ENCODE measurements around the gene NUS1. TPM values are rescaled to one million over a fixed set of nuclear protein-coding genes. Genes with fewer than 3 reads are reported as not detected.
A peak's percentile ranks its signal among the peaks of the same experiment; 100 is the strongest.
"Not testable (repeated sequence)": the region's sequence is repeated elsewhere in the genome, so short reads cannot be mapped to it uniquely, and the experiment has no call there.

Gene NUS1
- total and polyA plus RNA-seq, 2 experiments from 2014 or later, result 34.6 to 69.0 TPM

DNA sequence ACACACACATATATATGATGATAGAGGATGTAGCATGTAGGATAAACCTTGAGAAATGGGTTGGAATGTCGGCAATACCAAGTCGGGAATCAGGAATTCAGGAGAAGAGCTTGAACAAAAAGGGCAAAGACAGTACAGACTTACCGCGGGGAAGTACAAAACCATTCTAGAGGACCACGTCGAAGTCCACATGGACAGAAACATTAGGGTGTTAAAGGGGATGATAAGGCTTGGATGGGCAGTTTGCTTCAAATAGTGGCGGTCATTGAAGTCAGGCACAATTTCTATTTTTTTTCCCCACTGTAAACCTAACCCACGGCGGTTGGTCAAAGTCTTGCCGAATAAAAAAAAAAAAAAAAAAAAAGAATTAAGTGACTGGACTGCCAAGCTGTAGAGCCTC is 766 bp upstream of the NUS1 start:
- DNase-seq (ENCODE audit: low spot score) (peak; percentile 4), ATAC-seq (no peak)
- Histone ChIP-seq H3K9me2 (ENCODE audit: insufficient read depth) (no peaks in the 10 kb centered on the region), H3K36me3 (ENCODE audit: insufficient read depth) (no peaks in the 10 kb centered on the region), H3F3A (replicated peaks; ENCODE audit: low read depth) (no peaks in the 10 kb centered on the region), H3K79me2 (replicated peaks; ENCODE audit: insufficient read depth) (peaks cover 42% of the 10 kb centered on the region), H3K4me2 (peak overlapping the region; percentile 86), H3K27me3 (ENCODE audit: insufficient read depth) (no peaks in the 10 kb centered on the region), H4K20me1 (replicated peaks; ENCODE audit: insufficient read depth) (peaks cover 32% of the 10 kb centered on the region), H2AFZ (peak overlapping the region; percentile 90; the same call in 1 of the 2 replicates), H3K4me1 (ENCODE audit: insufficient read depth) (peaks cover 21% of the 10 kb centered on the region), H3K27ac (ENCODE audit: low read depth) (no peak overlapping the region), H3K4me3 (peak overlapping the region; percentile 98)
- Mint-ChIP-seq H3K36me3 (ENCODE audit: low read depth) (peaks cover 20% of the 10 kb centered on the region), H3K9me3 (peaks cover 14% of the 10 kb centered on the region; the same call in 2 of the 3 replicates), H3K4me1 (peaks cover 23% of the 10 kb centered on the region), H3K27me3 (ENCODE audit: insufficient read depth, low read depth, poor library complexity) (no peaks in the 10 kb centered on the region), H3K27ac (peak overlapping the region; percentile 22; the same call in 1 of the 2 replicates), H3K4me3 (peak overlapping the region; percentile 82)
- TF ChIP-seq ZNF462 (CRISPR knock-in tag; IDR thresholded peaks at IDR 0.05) (no peak), CTCF (conservative IDR thresholded peaks at IDR 0.05; ENCODE audit: low read depth in 2 of 2) (no peak), EZH2phosphoT487 (IDR thresholded peaks at IDR 0.05; ENCODE audit: unreplicated experiment) (no peak), POLR2AphosphoS5 (IDR thresholded peaks at IDR 0.05; ENCODE audit: low read depth) (no peak), CREB1 (CRISPR knock-in tag; IDR thresholded peaks at IDR 0.05; ENCODE audit: low read depth) (no peak), NANOG (IDR thresholded peaks at IDR 0.05; ENCODE audit: borderline replicate concordance) (no peak)
- TF ChIP-seq, protein P1, sequence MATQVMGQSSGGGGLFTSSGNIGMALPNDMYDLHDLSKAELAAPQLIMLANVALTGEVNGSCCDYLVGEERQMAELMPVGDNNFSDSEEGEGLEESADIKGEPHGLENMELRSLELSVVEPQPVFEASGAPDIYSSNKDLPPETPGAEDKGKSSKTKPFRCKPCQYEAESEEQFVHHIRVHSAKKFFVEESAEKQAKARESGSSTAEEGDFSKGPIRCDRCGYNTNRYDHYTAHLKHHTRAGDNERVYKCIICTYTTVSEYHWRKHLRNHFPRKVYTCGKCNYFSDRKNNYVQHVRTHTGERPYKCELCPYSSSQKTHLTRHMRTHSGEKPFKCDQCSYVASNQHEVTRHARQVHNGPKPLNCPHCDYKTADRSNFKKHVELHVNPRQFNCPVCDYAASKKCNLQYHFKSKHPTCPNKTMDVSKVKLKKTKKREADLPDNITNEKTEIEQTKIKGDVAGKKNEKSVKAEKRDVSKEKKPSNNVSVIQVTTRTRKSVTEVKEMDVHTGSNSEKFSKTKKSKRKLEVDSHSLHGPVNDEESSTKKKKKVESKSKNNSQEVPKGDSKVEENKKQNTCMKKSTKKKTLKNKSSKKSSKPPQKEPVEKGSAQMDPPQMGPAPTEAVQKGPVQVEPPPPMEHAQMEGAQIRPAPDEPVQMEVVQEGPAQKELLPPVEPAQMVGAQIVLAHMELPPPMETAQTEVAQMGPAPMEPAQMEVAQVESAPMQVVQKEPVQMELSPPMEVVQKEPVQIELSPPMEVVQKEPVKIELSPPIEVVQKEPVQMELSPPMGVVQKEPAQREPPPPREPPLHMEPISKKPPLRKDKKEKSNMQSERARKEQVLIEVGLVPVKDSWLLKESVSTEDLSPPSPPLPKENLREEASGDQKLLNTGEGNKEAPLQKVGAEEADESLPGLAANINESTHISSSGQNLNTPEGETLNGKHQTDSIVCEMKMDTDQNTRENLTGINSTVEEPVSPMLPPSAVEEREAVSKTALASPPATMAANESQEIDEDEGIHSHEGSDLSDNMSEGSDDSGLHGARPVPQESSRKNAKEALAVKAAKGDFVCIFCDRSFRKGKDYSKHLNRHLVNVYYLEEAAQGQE (IDR thresholded peaks at IDR 0.05; ENCODE audit: unreplicated experiment), result no peak

GRCh38 chr6:117675658-117676301 is 511 bp downstream of the NUS1 start:
- H3K9me2 ChIP-seq (ENCODE audit: insufficient read depth); H3F3A ChIP-seq (replicated peaks; ENCODE audit: low read depth); H3K27me3 ChIP-seq (ENCODE audit: insufficient read depth); H3K9me3 Mint-ChIP-seq; H3K36me3 ChIP-seq (ENCODE audit: insufficient read depth); H3K27me3 Mint-ChIP-seq (ENCODE audit: insufficient read depth, low read depth, poor library complexity): not testable (repeated sequence)
- peaks cover 15% of the 10 kb centered on the region for H3K36me3 Mint-ChIP-seq (ENCODE audit: low read depth)
- peak overlapping the region; percentile 94 for H3K27ac Mint-ChIP-seq
- Histone ChIP-seq H3K4me2 (peak overlapping the region; percentile 87), H3K27ac (ENCODE audit: low read depth) (0 out of 2 replicates have a peak overlapping the region, but pooled peaks have one; percentile 19), H2AFZ (0 out of 2 replicates have a peak overlapping the region, but pooled peaks have one; percentile 56), H3K4me1 (ENCODE audit: insufficient read depth) (peaks cover 21% of the 10 kb centered on the region), H4K20me1 (replicated peaks; ENCODE audit: insufficient read depth) (peaks cover 45% of the 10 kb centered on the region), H3K79me2 (replicated peaks; ENCODE audit: insufficient read depth) (peaks cover 54% of the 10 kb centered on the region), H3K4me3 (peak overlapping the region; percentile 98)
- H3K4me1 Mint-ChIP-seq, result peaks cover 30% of the 10 kb centered on the region
- DNase-seq (ENCODE audit: low spot score) (peak; percentile 21), ATAC-seq (peak; percentile 73)
- peak overlapping the region; percentile 82 for H3K4me3 Mint-ChIP-seq
